ELF-1 (cell line): ENCODE data around the gene IGF1R.
"Not testable (repeated sequence)": the region's sequence is repeated elsewhere in the genome, so short reads cannot be mapped to it uniquely, and the experiment has no call there.

Experiments used
- DNase-seq: peaks from one replicate; pipeline ENCODE4 v3.0.0-alpha.2; 2016; ENCODE audit warnings: low read depth, low spot score

The IGF1R gene

GRCh38 chr15:98956796-98957553, 308.6 kb downstream of the IGF1R start:
- no peak for DNase-seq

- DNase-seq, result no peak
Observed at GRCh38 chr15:98957655-98958054, 309.3 kb downstream of the IGF1R start.

- no peak for DNase-seq
Observed at GRCh38 chr15:98958076-98958475, 309.7 kb downstream of the IGF1R start.

GRCh38 chr15:98958918-98959639, 310.7 kb downstream of the IGF1R start:
- DNase-seq, result no peak

- DNase-seq, result no peak
Observed at GRCh38 chr15:98959640-98960007, 311.3 kb downstream of the IGF1R start.

GRCh38 chr15:98960555-98961050, 312.3 kb downstream of the IGF1R start:
- DNase-seq, result no peak

- no peak for DNase-seq
Observed at GRCh38 chr15:98963444-98963843, 315.1 kb downstream of the IGF1R start.

- no peak for DNase-seq
Observed at GRCh38 chr15:98964466-98965133, 316.3 kb downstream of the IGF1R start.

- DNase-seq, result not testable (repeated sequence)
Observed at GRCh38 chr15:98965134-98965491, 316.8 kb downstream of the IGF1R start.

GRCh38 chr15:98965597-98965996, 317.3 kb downstream of the IGF1R start:
- no peak for DNase-seq

- DNase-seq, result no peak
Observed at GRCh38 chr15:98966091-98966787, 317.9 kb downstream of the IGF1R start.

- DNase-seq, result no peak
Observed at GRCh38 chr15:98967096-98967495, 318.8 kb downstream of the IGF1R start.

GRCh38 chr15:98967916-98968315, 319.6 kb downstream of the IGF1R start:
- DNase-seq, result no peak

- DNase-seq, result no peak
Observed at GRCh38 chr15:98968576-98968975, 320.2 kb downstream of the IGF1R start.

- no peak for DNase-seq
Observed at GRCh38 chr15:98969126-98969735, 320.9 kb downstream of the IGF1R start.

- DNase-seq, result no peak
Observed at GRCh38 chr15:98970799-98971198, 322.5 kb downstream of the IGF1R start.

- no peak for DNase-seq
Observed at GRCh38 chr15:98976500-98976899, 328.2 kb downstream of the IGF1R start.

- no peak for DNase-seq
Observed at GRCh38 chr15:98977441-98977840, 329.1 kb downstream of the IGF1R start.

- DNase-seq, result no peak
Observed at GRCh38 chr15:98978153-98978552, 329.8 kb downstream of the IGF1R start.

- DNase-seq, result no peak
Observed at GRCh38 chr15:98980899-98981228, 332.5 kb downstream of the IGF1R start.

GRCh38 chr15:98981851-98982722, 333.7 kb downstream of the IGF1R start:
- DNase-seq, result no peak
